WTC11 (cell line): ENCODE data around the gene EIF6.
"Not testable (repeated sequence)": the region's sequence is repeated elsewhere in the genome, so short reads cannot be mapped to it uniquely, and the experiment has no call there.

ENCODE experiments used
- CREB1 ChIP-seq: sonication (generic); formaldehyde crosslinking; IDR thresholded peaks from 2 replicates; pipeline ENCODE4 v1.8.0; 2023; ENCODE audit warnings: mild to moderate bottlenecking, missing genetic modification reagents
- ESRRA ChIP-seq: sonication (generic); formaldehyde crosslinking; IDR thresholded peaks from 2 replicates; pipeline ENCODE4 v1.8.1; 2022; ENCODE audit warnings: mild to moderate bottlenecking, missing genetic modification reagents, borderline replicate concordance
- FOXJ3 ChIP-seq: sonication (generic); formaldehyde crosslinking; IDR thresholded peaks from 2 replicates; pipeline ENCODE4 v1.9.0; 2021; ENCODE audit warnings: missing genetic modification reagents, mild to moderate bottlenecking, borderline replicate concordance
- JUN ChIP-seq: sonication (generic); formaldehyde crosslinking; IDR thresholded peaks from 2 replicates; pipeline ENCODE4 v1.8.0; 2023; ENCODE audit warnings: mild to moderate bottlenecking, missing genetic modification reagents
- KAT7 ChIP-seq: sonication (generic); formaldehyde crosslinking; IDR thresholded peaks from 2 replicates; pipeline ENCODE4 v1.8.1; 2023; ENCODE audit warnings: missing genetic modification reagents, mild to moderate bottlenecking, borderline replicate concordance
- MAX ChIP-seq: sonication (generic); formaldehyde crosslinking; IDR thresholded peaks from 2 replicates; pipeline ENCODE4 v1.8.0; 2022; ENCODE audit warnings: mild to moderate bottlenecking, missing genetic modification reagents
- NR2C2 ChIP-seq: sonication (generic); formaldehyde crosslinking; IDR thresholded peaks from 2 replicates; pipeline ENCODE4 v1.8.0; 2022; ENCODE audit warnings: mild to moderate bottlenecking, missing genetic modification reagents
- NR3C1 ChIP-seq: sonication (generic); formaldehyde crosslinking; conservative IDR thresholded peaks from 2 replicates; pipeline ENCODE4 v1.8.1; 2023; ENCODE audit warnings: low read depth, mild to moderate bottlenecking, missing genetic modification reagents
- STAT6 ChIP-seq: sonication (generic); formaldehyde crosslinking; conservative IDR thresholded peaks from 2 replicates; pipeline ENCODE4 v1.8.1; 2023; ENCODE audit warnings: mild to moderate bottlenecking, low read depth, missing genetic modification reagents, moderate library complexity
- ZNF532 ChIP-seq: fragments of 250-450 bp; sonication (Bioruptor Pico); IDR thresholded peaks from 2 replicates; pipeline ENCODE4 v1.9.0; 2021; ENCODE audit warnings: mild to moderate bottlenecking, borderline replicate concordance
- TF ChIP-seq, protein P1 (sequence below): sonication (generic); formaldehyde crosslinking; IDR thresholded peaks from 2 replicates; pipeline ENCODE4 v1.8.0; 2023; ENCODE audit warnings: missing genetic modification reagents, mild to moderate bottlenecking, borderline replicate concordance
- TF ChIP-seq, protein P2 (sequence below): fragments of 200-600 bp; IDR thresholded peaks from 2 replicates; pipeline ENCODE4 v1.8.0; 2022; ENCODE audit warnings: antibody characterized with exemption

GRCh38 chr20:35262731-35263531 is 21.6 kb downstream of the EIF6 start:
- TF ChIP-seq, protein P1, sequence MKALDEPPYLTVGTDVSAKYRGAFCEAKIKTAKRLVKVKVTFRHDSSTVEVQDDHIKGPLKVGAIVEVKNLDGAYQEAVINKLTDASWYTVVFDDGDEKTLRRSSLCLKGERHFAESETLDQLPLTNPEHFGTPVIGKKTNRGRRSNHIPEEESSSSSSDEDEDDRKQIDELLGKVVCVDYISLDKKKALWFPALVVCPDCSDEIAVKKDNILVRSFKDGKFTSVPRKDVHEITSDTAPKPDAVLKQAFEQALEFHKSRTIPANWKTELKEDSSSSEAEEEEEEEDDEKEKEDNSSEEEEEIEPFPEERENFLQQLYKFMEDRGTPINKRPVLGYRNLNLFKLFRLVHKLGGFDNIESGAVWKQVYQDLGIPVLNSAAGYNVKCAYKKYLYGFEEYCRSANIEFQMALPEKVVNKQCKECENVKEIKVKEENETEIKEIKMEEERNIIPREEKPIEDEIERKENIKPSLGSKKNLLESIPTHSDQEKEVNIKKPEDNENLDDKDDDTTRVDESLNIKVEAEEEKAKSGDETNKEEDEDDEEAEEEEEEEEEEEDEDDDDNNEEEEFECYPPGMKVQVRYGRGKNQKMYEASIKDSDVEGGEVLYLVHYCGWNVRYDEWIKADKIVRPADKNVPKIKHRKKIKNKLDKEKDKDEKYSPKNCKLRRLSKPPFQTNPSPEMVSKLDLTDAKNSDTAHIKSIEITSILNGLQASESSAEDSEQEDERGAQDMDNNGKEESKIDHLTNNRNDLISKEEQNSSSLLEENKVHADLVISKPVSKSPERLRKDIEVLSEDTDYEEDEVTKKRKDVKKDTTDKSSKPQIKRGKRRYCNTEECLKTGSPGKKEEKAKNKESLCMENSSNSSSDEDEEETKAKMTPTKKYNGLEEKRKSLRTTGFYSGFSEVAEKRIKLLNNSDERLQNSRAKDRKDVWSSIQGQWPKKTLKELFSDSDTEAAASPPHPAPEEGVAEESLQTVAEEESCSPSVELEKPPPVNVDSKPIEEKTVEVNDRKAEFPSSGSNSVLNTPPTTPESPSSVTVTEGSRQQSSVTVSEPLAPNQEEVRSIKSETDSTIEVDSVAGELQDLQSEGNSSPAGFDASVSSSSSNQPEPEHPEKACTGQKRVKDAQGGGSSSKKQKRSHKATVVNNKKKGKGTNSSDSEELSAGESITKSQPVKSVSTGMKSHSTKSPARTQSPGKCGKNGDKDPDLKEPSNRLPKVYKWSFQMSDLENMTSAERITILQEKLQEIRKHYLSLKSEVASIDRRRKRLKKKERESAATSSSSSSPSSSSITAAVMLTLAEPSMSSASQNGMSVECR (CRISPR knock-in tag), result not testable (repeated sequence)
- TF ChIP-seq JUN (CRISPR knock-in tag); ESRRA; KAT7 (CRISPR knock-in tag); NR2C2 (CRISPR knock-in tag); NR3C1 (CRISPR knock-in tag); FOXJ3; MAX (CRISPR knock-in tag); ZNF532 (CRISPR knock-in tag); STAT6 (CRISPR knock-in tag); CREB1 (CRISPR knock-in tag): not testable (repeated sequence)
- TF ChIP-seq, protein P2, sequence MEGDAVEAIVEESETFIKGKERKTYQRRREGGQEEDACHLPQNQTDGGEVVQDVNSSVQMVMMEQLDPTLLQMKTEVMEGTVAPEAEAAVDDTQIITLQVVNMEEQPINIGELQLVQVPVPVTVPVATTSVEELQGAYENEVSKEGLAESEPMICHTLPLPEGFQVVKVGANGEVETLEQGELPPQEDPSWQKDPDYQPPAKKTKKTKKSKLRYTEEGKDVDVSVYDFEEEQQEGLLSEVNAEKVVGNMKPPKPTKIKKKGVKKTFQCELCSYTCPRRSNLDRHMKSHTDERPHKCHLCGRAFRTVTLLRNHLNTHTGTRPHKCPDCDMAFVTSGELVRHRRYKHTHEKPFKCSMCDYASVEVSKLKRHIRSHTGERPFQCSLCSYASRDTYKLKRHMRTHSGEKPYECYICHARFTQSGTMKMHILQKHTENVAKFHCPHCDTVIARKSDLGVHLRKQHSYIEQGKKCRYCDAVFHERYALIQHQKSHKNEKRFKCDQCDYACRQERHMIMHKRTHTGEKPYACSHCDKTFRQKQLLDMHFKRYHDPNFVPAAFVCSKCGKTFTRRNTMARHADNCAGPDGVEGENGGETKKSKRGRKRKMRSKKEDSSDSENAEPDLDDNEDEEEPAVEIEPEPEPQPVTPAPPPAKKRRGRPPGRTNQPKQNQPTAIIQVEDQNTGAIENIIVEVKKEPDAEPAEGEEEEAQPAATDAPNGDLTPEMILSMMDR, result not testable (repeated sequence)
